Measurements from ENCODE around the gene JMJD8.

Gene JMJD8

DNA sequence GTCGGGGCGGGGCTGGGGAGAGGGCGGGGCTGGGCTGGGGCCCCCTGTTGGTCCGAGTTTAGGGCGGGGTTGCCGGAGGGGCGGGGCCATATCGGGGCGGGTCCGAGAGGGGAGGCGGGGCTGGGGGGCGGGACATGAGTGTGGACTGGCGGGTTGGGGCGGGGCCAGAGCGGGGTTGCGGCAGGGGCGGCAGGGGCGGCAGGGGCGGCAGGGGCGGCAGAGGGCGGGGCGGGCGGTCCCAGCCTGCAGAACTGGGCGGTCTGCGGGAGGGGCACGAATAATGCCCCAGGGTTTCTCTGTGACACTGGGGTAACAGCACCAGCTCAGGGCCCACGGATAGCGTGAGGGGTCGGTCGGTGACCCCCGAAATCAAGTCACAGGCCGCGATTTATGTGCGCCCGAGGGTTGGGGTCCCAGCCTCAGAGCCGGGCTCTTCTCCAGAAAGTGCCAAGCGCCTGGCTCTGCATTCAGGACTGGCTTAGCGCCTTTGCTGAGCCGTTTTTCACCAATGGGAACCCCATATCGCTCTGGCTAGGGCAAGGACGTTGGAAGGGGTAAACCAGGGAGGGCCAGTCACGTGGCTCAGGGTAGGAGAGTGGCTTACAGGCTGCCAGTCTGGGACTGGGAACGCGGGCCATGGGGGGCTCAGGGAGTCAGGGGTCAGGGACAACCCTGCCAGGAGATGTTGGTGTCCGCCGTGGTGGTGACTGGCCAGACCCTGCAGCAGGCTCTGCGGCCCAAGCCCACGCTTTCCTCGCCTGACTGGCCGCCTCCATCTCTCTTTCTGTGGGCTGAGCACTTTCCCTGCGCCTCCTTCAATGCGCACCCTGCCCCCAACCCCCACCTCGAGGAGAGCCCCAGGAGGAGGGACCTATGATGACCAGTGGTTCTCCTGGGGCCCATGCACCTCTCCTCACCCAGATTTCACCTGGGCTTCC, 46.8 kb downstream of the JMJD8 start:
- peak; percentile 86 to 88 for DNase-seq

DNA sequence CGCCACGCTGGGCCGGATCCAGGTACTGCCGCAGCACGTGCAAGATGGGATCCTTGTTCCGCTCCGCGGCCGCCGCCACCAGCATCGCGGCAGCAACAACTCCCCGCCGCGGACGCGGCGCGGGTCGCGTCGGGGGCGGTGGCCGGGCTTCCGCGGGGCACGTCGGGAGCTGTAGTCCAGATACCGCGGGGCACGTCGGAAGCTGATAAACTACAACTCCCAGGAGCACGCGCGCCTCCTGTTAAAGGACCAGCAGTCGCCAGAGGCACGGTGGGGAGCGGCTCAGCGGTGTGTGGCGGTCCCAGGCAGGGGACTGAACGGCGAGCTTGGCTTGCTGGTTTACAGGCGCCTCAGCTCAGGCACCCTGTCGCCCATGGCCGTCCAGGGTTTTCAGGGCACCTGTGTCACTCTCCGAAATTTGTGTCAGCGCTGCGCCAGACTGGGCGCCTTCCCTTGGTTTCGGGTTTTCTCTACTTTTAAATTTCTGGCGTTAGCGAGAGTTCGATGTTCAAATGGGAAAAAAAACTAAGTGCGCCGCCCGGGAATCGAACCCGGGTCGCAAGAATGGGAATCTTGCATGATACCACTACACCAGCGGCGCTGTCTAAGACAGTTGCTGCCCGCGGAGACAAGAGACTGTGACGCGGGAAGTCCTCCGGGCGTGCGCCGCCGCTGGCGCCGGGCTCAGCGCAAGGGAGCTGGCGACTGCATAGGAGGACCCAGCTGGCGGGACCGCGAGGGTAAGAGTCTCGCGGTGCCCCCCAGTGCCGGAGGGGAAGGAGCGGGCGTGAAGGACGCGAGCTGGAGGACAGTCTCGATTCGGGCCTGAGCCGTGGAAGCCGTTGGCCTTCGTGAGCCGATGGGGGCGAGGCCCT, 47.7 kb downstream of the JMJD8 start, which contains the start of gene METTL26:
Gene METTL26 (minus strand): TSS at position 100 of the 875 bp plus-strand sequence. CDS start 15 bp downstream, at position 85.
- peak; percentile 89 to 91 for DNase-seq

DNA sequence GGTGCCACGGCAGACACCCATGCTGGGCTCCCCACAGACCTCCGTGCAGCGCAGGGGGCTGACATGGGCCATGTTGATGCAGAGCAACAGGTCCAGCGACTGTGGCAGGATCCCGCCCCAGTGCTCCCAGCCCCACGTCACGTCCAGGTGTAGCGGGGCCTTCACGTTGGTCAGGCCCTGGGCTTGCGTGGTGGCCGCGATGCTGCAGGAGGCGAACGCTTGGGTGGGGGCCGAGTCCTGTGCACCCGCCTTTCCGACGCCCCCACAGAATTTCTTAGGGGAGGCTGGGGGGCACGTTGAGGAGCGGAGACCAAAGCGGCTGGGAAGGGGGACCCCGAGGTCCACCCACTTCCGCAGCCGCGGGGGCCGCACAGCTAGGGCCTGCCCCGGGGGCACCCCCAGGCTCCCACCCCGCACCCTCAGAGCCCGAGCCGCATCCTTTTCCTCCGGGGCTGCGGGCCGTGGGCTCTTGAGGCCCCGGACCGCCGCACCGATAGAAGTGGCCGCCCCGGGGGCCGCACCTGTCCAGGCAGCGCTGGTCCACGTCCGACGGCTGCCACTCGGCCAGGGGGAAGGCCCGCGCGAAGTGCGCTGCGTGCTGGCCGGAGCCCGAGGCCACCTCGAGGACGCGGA, 48.4 kb downstream of the JMJD8 start:
- DNase-seq: no peak

DNA sequence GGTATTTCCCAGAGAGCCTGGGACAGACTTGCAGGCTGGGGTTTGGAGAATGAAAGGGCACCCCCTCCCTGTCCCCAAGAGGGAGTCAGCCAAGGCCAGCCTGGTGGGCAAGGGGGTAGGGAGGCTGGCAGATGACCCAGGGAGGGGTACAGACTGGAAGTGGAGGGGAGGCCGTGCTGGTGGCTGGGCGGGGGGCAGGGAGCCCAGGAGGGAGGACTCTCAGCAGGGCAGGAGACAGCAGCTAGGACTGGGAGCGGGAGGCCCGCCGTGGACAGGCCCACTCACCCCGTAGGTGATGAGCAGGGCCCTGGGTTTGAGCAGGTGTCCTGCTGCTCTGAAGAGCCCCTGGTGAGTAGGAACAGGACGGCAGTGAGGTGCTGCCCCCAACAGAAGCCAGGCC, 49.1 kb downstream of the JMJD8 start:
- no peak for DNase-seq

DNA sequence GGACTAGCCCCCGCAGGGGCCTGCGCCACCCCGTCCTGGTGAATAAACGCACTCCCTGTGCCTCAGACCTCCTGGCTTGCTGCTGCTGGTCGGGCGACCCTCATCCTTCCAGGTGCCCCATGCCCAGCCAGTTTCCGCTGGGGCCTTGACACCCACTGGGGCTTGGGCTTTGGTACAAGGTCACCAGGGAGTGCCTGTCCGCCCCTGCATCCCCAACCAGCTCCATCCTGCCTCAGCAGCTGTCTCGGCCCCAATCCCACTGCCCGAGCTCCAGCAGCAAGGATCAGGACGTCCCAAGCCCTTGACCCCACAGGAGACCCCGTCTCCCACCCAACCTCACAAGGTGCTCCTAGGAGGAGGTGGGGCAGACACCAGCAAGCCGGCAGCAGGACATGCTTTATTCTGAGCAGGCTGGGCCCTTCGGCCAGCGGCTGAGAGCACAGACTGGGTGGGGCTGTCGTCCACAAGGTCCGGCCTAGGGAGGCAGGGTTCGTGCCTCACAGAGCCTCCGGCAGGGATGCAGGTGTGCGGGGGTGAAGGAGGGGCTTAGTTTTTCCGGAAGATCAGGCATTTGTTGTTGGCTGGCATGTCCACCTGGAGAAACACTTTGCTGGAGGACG, 50.0 kb downstream of the JMJD8 start:
- no peak for DNase-seq

DNA sequence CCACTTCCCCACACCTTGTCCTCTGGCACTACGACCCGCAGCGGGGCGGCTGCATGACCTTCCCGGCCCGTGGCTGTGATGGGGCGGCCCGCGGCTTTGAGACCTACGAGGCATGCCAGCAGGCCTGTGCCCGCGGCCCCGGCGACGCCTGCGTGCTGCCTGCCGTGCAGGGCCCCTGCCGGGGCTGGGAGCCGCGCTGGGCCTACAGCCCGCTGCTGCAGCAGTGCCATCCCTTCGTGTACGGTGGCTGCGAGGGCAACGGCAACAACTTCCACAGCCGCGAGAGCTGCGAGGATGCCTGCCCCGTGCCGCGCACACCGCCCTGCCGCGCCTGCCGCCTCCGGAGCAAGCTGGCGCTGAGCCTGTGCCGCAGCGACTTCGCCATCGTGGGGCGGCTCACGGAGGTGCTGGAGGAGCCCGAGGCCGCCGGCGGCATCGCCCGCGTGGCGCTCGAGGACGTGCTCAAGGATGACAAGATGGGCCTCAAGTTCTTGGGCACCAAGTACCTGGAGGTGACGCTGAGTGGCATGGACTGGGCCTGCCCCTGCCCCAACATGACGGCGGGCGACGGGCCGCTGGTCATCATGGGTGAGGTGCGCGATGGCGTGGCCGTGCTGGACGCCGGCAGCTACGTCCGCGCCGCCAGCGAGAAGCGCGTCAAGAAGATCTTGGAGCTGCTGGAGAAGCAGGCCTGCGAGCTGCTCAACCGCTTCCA, 50.6 kb downstream of the JMJD8 start:
- DNase-seq: no peak

DNA sequence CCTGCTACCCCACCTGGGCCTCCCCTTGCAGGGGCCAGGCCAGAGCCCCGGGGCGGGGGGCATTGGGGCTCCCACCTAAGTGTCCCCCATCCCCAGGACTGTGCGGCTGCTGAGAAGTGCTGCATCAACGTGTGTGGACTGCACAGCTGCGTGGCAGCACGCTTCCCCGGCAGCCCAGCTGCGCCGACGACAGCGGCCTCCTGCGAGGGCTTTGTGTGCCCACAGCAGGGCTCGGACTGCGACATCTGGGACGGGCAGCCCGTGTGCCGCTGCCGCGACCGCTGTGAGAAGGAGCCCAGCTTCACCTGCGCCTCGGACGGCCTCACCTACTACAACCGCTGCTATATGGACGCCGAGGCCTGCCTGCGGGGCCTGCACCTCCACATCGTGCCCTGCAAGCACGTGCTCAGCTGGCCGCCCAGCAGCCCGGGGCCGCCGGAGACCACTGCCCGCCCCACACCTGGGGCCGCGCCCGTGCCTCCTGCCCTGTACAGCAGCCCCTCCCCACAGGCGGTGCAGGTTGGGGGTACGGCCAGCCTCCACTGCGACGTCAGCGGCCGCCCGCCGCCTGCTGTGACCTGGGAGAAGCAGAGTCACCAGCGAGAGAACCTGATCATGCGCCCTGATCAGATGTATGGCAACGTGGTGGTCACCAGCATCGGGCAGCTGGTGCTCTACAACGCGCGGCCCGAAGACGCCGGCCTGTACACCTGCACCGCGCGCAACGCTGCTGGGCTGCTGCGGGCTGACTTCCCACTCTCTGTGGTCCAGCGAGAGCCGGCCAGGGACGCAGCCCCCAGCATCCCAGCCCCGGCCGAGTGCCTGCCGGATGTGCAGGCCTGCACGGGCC, 51.4 kb downstream of the JMJD8 start:
- DNase-seq: no peak

DNA sequence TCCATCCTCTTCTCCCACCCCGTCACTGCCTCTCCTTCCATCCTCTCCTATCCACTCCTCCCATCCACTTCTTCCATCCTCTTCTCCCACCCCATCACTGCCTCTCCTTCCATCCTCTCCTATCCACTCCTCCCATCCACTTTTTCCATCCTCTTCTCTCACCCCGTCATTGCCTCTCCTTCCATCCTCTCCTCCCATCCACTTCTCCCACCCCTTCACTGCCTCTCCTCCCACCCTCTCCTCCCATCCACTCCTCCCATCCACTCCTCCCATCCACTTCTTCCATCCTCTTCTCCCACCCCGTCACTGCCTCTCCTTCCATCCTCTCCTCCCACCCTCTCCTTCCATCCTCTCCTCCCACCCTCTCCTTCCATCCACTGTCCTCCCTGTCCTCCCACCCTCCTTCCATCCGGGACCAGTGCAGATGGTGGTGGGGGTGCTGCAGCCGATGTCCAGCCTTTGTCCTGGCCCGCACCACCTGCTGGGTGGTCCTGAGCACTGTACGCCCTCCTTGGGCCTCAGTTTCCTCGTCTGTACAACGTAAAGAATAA, 52.3 kb downstream of the JMJD8 start:
- no peak for DNase-seq

All from activated CD4-positive, alpha-beta T cell treated with anti-CD3 and anti-CD28 coated beads, Interleukin-2, amount 50 U/mL, for 4 hours (primary cell).